HG03378 (cell line): ENCODE results near the gene BMF.
"Not testable (repeated sequence)": the region's sequence is repeated elsewhere in the genome, so short reads cannot be mapped to it uniquely, and the experiment has no call there.

Source experiments
- ATAC-seq: cut with Tn5 transposase; IDR thresholded peaks from one replicate; pipeline ENCODE4 v1.9.1; 2021; ENCODE audit warnings: mild to moderate bottlenecking, moderate library complexity; ENCODE audit not compliant: unreplicated experiment

BMF gene

DNA sequence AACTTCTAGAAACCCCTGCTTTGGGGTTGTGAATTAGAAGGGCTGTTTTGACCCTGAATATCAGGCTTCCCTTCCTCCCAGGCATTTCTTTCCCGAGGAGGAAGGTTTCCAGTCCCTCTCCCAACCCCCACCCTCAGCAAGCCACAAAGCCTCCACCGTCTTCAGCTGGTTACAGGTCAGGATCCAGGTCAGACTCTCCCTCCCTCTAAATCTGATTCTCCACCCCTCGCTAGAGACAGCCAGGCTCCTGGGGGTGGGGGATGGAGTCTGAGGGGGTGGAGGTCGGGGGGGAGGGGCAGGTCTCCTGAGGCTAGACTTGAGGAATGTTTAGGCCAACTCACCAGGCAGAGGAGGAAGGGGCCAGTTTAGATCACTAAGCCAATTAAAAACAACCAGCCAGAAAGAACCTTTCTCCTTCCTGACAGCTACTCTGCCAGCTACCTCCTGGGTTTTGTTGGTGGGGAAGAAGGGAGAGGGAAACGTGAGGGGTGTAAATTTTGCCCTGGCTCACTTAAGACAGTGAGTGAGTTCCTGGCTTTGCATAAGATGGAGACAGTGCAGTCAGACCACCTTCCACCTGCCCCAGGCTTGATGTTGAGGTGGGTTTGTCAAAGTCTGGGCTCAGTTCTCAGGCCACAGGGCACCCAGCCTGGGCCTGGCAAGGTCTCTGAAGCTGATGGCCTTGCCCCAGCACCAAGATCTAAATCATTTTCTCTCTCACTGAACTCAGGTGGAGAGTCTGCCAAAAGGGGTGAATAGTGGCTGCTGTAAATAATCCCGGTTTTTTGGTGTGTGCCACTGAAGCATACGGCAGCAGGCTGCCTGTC lies 19.5 kb downstream of the BMF start:
- ATAC-seq, result no peak

DNA sequence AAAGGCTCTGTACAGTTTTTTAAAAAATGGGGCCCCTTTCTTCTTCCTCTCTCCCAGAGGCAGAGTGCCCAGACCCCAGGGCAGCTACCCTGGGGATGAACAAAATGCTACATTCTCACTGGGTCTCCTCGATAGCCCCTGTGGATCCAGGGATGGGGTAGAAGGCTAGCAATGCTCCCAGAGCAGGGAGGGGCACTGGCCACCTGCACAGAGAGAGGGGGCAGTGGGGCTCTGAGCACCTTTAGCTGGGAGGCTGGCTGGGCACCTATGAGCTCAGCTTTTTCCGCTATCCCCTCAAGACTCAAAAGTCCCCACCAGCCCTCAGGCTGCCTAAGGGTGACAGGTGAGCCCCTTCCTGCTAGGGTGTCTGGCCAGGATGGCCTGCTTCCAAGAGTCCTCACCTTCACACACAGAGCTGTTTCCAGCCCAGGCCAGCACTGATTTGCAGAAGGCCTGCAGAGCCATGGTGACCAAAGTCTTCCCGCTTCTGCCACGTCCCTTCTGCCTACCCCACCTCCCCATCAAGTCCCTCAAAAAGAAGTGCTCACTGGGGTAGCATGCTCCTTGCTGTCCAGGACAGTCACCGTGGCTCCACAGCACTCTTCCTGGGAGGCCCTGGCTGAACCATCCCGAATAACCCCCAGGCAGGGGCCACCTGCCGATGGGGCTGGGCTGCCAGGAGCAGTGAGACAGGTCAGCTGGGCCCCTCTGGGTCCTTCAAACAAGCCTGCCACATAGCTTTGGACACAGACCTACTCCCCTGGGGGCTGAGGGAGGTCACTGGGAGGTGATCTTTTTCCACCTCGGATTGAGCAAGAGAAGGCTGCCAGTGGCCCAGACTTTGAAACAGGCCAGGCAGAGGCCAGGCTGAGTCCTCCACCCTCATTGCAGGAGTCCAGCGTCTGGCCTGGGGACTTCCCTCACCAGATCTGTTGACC lies 20.4 kb downstream of the BMF start:
- no peak for ATAC-seq

DNA sequence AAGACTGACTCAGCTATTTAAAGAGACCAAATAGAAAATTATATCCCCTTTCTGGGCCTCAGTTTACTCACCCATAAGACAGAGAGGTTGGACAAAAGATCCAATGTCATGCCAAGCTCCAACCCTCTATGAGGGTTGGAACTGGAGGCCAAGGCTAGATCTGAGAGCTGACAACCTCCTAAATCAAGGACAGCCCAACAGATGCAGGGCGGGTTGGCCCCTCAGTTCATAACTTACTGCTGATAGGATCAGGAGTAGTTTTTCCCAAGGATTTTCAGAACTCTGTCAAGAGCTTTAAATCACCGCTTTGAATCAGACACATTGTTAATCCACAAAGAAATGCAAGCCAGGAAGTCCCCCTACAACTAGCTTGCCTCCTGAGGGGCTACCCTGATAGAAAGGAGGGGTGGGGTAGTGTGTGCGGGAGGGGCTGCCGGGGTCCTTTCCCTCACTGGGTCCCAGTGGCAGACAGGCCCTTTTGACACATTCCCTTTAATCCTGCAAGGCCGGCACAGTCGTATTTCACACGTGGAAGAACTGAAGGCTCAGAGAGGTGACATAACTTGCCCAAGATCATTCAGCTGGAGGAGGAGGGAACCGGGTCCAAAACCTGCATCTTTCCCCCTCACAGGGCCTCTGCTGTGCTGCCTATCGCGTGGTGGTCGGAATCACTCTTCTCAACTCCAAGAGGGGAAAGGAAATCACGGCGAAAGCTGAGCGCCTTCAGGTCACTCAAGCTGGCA lies 21.4 kb downstream of the BMF start:
- no peak for ATAC-seq

GRCh38 chr15:40085266-40085665 lies 23.4 kb downstream of the BMF start:
- no peak for ATAC-seq

GRCh38 chr15:40084650-40085049 lies 24.0 kb downstream of the BMF start:
- no peak for ATAC-seq

- no peak for ATAC-seq
These were observed 26.3 kb downstream of the BMF start for GRCh38 chr15:40082195-40082883.

GRCh38 chr15:40081691-40082194 lies 26.9 kb downstream of the BMF start:
- ATAC-seq, result no peak

GRCh38 chr15:40080847-40081246 lies 27.8 kb downstream of the BMF start:
- no peak for ATAC-seq

DNA sequence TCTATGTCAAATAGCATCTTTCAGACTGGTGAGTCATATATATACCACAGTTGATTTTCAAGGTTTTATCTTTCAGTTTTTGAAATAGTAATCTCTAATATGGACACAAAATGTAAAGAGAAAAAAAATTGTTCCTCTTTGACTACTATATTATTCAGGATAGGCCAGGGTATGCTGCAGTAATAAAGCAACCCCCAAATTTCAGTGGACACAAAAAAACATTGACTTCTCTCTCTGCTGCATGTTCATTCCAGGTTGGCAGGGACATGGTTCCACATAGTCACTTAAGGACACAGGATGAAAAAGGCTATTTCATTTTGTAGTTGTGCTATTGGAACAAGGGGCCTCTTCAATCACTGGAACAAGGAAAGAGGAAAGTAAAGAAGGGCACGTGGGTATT lies 28.6 kb downstream of the BMF start:
- ATAC-seq, result no peak

- no peak for ATAC-seq
These were observed 29.2 kb downstream of the BMF start for GRCh38 chr15:40079456-40079855.

DNA sequence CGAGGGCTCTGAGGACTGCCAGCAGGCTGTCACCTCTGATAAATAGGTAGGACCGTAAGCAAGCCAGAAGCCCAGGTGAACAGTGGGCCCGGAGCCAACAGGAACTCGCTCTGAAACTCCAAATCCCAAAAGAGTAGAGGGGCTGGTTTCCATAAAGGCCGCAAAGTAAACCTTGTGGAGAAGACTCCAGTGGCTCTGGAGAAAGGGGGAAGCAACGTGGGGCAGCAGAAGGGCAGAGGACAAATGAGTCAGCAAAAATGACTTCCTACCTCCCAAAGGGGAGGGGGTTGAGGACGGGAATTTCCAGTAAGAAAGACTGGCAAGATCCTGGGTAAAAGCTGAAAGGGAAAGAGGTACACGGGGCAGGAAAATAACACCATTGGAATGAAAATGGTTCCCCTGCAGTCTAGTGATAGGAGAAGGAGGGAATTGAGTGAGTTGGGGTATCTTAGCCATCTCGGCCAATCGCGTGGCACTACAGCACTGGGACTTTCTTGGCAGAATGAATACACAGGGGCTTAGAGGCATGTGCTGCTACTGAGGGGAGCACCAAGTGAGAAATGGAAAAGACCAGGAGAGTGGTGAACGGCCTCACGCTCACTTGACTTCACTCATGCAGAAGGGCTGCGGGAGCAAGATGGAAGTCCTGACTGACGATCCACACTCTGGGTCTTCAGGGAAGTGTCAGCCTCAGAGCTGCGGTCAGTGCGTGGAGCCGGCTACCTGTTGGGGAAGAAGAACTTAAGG lies 33.2 kb downstream of the BMF start:
- no peak for ATAC-seq

DNA sequence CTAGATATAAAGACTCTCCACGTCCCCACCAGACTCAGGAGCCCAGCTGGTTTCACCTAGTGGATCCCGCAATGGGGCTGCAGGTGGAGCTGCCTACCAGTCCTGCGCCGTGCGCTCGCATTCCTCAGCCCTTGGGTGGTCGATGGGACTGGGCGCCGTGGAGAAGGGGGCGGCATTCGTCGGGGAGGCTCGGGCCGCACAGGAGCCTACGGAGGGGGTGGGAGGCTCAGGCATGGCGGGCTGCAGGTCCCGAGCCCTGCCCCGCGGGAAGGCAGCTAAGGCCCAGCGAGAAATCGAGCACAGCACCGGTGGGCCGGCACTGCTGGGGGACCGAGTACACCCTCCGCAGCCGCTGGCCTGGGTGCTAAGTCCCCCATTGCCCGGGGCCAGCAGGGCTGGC lies 34.0 kb downstream of the BMF start:
- not testable (repeated sequence) for ATAC-seq

- ATAC-seq, result not testable (repeated sequence)
These were observed 34.8 kb downstream of the BMF start for GRCh38 chr15:40073716-40074490.

- ATAC-seq, result no peak
These were observed 36.3 kb downstream of the BMF start for GRCh38 chr15:40072216-40072990.

DNA sequence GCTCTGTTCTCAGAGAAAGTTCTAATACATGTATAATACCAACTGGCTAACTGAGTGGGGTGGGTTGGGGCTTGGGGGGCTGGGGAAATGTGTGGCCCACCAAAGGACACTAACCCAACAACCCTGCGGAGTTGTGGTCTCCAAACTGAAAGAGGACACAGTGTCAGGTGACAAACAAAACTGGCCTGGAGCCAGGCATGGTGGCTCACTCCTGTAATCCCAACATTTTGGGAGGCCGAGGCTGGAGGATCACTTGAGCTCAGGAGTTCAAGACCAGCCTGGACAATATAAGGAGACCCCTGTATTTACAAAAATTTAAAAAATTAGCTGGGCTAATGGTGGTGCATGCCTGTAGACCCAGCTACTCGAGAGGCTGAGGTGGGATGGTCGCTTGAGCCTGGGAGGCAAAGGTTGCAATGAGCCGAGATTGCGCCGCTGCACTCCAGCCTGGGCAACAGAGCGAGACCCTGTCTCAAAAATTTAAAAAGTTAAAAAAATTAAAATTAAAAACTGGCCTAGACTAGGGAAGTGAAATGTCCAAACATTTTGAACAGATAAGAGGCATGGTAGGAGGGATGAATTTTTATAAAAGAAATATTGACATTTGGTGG lies 38.0 kb downstream of the BMF start:
- no peak for ATAC-seq

DNA sequence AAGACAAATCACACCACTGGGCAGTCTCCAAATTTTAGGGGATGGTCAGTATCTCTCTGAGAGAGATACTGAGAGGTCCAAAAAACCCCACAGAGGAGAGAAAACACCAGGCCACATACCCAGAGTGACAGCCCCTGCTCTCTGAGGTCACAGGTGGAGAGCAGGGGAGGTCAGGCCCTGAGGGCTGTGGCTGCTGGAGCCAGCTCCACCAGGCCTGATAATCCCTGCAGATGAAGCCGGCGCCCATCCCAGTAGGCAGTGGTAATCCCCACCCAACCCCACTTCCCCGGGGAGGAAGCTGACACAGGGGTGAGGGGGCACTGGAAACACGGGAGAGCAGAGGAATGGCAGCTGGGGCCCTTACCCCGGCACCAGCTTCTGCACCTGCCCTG lies 38.5 kb downstream of the BMF start:
- ATAC-seq, result no peak
